ENCODE measurements around the gene UBN1.

UBN1 gene

DNA sequence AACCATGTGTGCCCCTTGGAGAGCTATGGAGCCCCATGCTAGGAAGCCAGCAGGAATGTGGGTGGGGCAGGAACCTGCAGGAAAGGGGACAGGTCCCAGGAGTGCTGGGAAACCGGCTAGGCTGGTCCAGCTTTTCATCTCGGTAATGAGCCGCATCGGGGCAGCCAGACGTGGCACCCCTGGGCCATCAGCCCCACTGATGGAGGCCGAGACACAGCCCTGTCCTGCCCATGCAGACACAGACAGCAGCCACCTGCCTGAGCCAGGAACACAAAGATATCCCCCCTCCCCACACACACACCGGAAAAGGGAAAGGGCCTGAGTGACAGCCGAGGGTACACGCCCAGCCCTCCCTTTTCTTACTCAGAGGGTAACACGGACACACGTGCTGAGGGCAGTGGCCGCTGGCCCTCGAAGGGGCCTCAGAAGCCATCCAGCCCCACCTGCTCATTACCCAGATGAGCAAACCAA lies 71.5 kb downstream of the UBN1 start:
- no peak for DNase-seq (ENCODE audit: low read depth)
- TF ChIP-seq, protein P1, sequence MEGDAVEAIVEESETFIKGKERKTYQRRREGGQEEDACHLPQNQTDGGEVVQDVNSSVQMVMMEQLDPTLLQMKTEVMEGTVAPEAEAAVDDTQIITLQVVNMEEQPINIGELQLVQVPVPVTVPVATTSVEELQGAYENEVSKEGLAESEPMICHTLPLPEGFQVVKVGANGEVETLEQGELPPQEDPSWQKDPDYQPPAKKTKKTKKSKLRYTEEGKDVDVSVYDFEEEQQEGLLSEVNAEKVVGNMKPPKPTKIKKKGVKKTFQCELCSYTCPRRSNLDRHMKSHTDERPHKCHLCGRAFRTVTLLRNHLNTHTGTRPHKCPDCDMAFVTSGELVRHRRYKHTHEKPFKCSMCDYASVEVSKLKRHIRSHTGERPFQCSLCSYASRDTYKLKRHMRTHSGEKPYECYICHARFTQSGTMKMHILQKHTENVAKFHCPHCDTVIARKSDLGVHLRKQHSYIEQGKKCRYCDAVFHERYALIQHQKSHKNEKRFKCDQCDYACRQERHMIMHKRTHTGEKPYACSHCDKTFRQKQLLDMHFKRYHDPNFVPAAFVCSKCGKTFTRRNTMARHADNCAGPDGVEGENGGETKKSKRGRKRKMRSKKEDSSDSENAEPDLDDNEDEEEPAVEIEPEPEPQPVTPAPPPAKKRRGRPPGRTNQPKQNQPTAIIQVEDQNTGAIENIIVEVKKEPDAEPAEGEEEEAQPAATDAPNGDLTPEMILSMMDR (conservative IDR thresholded peaks at IDR 0.05; ENCODE audit: low read depth, low read length): no peak
- no peak overlapping the region for H3K4me3 ChIP-seq (ENCODE audit: low read length)

DNA sequence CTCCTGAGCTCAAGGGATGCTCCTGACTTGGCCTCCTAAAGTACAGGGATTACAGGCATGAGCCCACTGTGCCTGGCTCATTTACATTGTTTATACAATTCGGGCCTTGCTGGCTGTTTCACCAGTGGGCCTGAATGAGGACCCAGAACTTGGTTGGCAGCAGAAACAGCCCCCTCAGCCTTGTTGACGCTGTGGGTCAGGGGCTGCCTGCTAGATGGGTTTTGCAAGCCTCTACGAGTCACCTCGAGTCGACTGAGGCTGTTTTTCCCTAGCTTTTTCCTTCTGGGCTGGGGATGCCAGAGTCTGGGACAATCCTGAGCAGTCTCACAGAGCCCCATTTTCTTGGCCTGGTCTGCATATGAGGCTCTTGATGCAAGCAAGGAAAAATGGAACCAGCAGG lies 73.5 kb downstream of the UBN1 start:
- TF ChIP-seq, protein P1 (conservative IDR thresholded peaks at IDR 0.05; ENCODE audit: low read depth, low read length): no peak
- no peak for DNase-seq (ENCODE audit: low read depth)

GRCh38 chr16:4922721-4923342 lies 75.6 kb downstream of the UBN1 start:
- H3K4me3 ChIP-seq (ENCODE audit: low read length): no peak overlapping the region
- TF ChIP-seq, protein P1 (conservative IDR thresholded peaks at IDR 0.05; ENCODE audit: low read depth, low read length): no peak
- no peak for DNase-seq (ENCODE audit: low read depth)

More for the DNA sequence above, 73.5 kb downstream of the UBN1 start:
- H3K4me3 ChIP-seq (ENCODE audit: low read length): no peak overlapping the region

GRCh38 chr16:4923853-4924252 lies 76.6 kb downstream of the UBN1 start:
- H3K4me3 ChIP-seq (ENCODE audit: low read length): no peak overlapping the region
- no peak for DNase-seq (ENCODE audit: low read depth)
- TF ChIP-seq, protein P1 (conservative IDR thresholded peaks at IDR 0.05; ENCODE audit: low read depth, low read length): no peak

GRCh38 chr16:4924593-4925292 lies 77.5 kb downstream of the UBN1 start:
- no peak overlapping the region for H3K4me3 ChIP-seq (ENCODE audit: low read length)
- DNase-seq (ENCODE audit: low read depth): no peak
- TF ChIP-seq, protein P1 (conservative IDR thresholded peaks at IDR 0.05; ENCODE audit: low read depth, low read length): no peak

DNA sequence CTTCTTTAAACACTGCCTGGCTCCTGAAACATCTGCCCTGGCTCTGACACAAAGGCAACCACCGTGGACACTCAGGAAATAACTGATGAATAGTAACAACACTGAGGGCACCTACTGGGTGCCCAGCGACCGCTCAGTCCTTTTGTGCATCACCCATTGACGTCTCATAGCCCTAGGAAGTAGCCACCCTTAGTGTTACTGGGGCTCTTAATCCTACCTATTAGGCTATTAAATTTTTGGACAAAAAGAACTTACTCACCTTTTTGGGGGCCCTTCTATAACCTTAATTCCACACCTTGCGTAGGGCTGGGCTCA lies 78.0 kb downstream of the UBN1 start:
- TF ChIP-seq, protein P1 (conservative IDR thresholded peaks at IDR 0.05; ENCODE audit: low read depth, low read length): no peak
- DNase-seq (ENCODE audit: low read depth): no peak
- H3K4me3 ChIP-seq (ENCODE audit: low read length): no peak overlapping the region

DNA sequence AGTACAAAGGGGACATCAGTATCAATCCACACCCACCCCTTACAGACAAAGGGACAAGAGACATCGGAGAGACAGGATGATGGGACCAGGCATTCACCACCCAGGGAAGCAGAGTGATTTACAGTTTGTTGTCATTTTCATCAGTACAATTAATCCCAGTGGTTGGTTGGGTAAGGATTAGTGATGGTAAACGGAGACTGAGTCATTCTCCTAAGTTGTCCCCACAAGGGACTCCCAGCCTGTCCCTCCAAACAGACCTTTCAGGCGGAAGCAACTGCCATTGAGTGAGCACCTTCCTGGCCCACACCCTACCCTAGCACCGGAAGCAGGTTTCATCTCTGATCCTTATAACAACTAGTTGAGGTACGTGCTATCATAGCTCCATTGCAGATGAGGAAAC lies 78.5 kb downstream of the UBN1 start:
- H3K4me3 ChIP-seq (ENCODE audit: low read length): no peak overlapping the region
- DNase-seq (ENCODE audit: low read depth): no peak
- TF ChIP-seq, protein P1 (conservative IDR thresholded peaks at IDR 0.05; ENCODE audit: low read depth, low read length): no peak

All from retinal pigment epithelial cell (primary cell).